Activated naive CD4-positive, alpha-beta T cell treated with anti-CD3 and anti-CD28 coated beads, Interleukin-2, amount 50 U/mL, for 72 hours (primary cell): ENCODE measurements around the gene CCNB3. TPM values are rescaled to one million over a fixed set of nuclear protein-coding genes. Genes with fewer than 3 reads are reported as not detected.

Source experiments
- ATAC-seq, 2 donors: fragments of 150-1000 bp; cut with Tn5 transposase; 2 replicates each; pipeline ENCODE4 v1.10.0; 2021; ENCODE audit warnings: mild to moderate bottlenecking in 2 of 2, moderate library complexity in 2 of 2
- DNase-seq, 2 donors: peaks; one replicate each; pipeline ENCODE4 v3.0.0; 2021 to 2022; ENCODE audit warnings: low spot score in 2 of 2
- H3K27ac Mint-ChIP-seq, 2 donors: one replicate each; pipeline ENCODE4 v1.8.0; 2022; ENCODE audit warnings: mild to moderate bottlenecking in 2 of 2, mixed read lengths in 2 of 2
- H3K36me3 Mint-ChIP-seq, 2 donors: one replicate each; pipeline ENCODE4 v1.8.0; 2022; ENCODE audit warnings: mixed read lengths in 2 of 2
- H3K9me3 Mint-ChIP-seq, 2 donors: one replicate each; pipeline ENCODE4 v1.8.0; 2022; ENCODE audit warnings: mixed read lengths in 2 of 2
- total RNA-seq, 2 donors: library from RNA; stranded (reverse); gene quantifications; one replicate each; pipeline ENCODE4 v1.2.3, GENCODE V29; 2022

The CCNB3 gene, protein sequence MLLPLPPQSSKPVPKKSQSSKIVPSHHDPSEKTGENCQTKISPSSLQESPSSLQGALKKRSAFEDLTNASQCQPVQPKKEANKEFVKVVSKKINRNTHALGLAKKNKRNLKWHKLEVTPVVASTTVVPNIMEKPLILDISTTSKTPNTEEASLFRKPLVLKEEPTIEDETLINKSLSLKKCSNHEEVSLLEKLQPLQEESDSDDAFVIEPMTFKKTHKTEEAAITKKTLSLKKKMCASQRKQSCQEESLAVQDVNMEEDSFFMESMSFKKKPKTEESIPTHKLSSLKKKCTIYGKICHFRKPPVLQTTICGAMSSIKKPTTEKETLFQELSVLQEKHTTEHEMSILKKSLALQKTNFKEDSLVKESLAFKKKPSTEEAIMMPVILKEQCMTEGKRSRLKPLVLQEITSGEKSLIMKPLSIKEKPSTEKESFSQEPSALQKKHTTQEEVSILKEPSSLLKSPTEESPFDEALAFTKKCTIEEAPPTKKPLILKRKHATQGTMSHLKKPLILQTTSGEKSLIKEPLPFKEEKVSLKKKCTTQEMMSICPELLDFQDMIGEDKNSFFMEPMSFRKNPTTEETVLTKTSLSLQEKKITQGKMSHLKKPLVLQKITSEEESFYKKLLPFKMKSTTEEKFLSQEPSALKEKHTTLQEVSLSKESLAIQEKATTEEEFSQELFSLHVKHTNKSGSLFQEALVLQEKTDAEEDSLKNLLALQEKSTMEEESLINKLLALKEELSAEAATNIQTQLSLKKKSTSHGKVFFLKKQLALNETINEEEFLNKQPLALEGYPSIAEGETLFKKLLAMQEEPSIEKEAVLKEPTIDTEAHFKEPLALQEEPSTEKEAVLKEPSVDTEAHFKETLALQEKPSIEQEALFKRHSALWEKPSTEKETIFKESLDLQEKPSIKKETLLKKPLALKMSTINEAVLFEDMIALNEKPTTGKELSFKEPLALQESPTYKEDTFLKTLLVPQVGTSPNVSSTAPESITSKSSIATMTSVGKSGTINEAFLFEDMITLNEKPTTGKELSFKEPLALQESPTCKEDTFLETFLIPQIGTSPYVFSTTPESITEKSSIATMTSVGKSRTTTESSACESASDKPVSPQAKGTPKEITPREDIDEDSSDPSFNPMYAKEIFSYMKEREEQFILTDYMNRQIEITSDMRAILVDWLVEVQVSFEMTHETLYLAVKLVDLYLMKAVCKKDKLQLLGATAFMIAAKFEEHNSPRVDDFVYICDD (N-terminal part only)
- total RNA-seq: under 1 TPM; 0.47 to 0.71 TPM

DNA sequence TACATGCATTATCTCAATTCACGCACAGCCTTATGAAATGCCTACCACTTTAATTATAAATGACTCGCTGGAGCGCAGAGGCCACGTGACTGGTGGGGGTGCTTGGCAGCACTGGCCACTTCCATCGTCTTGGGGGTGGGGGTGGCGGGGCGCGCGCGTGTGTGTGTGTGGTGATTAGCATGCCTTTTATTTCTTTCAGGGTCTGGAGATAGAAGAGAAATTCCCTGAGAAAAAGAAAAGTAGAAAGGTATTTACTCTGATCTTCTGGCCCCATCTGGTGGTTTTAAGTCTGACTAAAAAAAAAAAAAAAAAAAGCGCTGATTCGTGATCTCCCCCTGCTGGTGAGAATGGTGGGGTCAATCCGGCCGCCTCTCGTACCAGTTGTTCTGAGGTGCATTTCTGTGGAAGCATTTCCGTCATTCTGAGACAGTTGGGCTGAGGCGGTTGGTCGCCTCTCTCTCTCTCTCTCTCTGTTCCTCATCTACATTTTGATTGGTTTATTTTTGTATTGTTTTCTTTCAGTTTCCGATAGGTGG lies at the start of gene CCNB3:
TSS of gene CCNB3 (plus strand) at position 402 of the 536 bp plus-strand sequence. CDS start 80,399 bp downstream, outside the sequence.
- no peaks in the 10 kb centered on the region for H3K9me3 Mint-ChIP-seq
- DNase-seq: peak; percentile 54 to 58
- no peaks in the 10 kb centered on the region for H3K36me3 Mint-ChIP-seq
- H3K27ac Mint-ChIP-seq: peak within 1 kb of the TSS; percentile 65 to 86
- peak; percentile 98 to 99 for ATAC-seq

DNA sequence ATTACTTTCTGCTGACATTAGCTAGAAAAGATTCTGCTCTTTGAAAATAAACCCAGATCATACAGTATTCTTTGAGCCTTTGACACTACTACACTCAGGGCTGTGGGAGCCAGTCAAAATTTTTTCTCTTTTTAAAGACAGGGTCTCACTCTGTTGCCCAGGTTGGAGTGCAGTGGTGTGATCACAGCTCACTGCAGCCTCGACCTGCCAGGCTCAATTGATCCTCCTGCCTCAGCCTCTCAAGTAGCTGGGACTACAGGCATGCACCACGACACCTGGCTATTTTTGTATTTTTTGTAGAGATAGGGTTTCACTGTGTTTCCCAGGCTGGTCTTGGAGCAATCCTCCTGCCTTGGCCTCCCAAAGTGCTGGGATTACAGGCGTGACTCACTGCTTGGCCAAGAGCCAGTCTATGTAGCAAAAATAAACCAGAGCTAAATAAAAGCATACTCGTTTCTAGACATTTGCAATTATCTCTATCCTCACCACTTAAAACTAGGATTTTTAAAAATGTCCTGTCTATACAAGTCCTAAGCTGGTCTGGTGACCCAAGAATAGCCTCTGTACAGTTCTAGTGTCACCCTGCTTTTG lies 46.9 kb upstream of the CCNB3 start:
- Mint-ChIP-seq H3K36me3 (no peaks in the 10 kb centered on the region), H3K27ac (no peak overlapping the region), H3K9me3 (no peaks in the 10 kb centered on the region)
- ATAC-seq (no peak), DNase-seq (no peak)

DNA sequence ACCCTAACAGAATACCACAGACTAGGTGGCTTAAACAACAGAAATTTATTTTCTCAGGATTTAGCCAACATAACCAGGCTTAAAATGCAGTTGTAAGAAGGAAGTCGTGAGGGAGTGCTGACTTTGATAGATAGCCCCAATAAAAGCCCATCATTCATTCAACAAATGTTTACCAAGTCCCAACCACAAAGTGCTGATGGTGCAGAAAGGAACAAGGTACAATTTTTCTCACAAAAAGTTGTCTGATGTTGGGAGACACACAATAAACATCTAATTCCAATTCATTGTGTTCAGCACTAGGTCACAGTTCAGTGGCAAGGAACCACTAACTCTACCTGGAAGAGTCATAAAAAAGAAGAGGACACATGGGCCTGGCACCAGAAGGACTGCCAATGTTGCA lies 46.0 kb upstream of the CCNB3 start:
- H3K36me3 Mint-ChIP-seq: no peaks in the 10 kb centered on the region
- no peak overlapping the region for H3K27ac Mint-ChIP-seq
- H3K9me3 Mint-ChIP-seq: no peaks in the 10 kb centered on the region
- DNase-seq (no peak), ATAC-seq (no peak)

DNA sequence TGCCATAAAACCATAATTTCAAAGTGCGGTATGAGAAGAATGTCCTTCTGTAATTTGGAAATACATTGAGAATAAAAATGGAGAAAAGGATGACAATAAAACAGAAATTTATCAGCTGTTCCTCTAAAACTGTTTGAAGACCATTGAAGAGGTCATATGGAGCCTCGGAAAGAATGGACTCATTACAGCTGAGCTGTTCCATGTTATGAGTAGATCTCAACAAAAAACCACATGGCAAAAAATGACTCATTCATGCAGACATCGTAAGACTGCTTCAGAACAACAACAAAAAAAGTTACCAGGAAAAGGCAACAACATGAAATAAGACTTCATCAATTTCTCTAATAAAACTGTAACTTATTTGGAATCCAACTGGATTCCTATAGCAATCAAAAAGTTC lies 43.4 kb upstream of the CCNB3 start:
- H3K36me3 Mint-ChIP-seq: no peaks in the 10 kb centered on the region
- DNase-seq: no peak
- H3K9me3 Mint-ChIP-seq: no peaks in the 10 kb centered on the region
- ATAC-seq: peak in 1 of 2 donors; percentile 85
- H3K27ac Mint-ChIP-seq: no peak overlapping the region

DNA sequence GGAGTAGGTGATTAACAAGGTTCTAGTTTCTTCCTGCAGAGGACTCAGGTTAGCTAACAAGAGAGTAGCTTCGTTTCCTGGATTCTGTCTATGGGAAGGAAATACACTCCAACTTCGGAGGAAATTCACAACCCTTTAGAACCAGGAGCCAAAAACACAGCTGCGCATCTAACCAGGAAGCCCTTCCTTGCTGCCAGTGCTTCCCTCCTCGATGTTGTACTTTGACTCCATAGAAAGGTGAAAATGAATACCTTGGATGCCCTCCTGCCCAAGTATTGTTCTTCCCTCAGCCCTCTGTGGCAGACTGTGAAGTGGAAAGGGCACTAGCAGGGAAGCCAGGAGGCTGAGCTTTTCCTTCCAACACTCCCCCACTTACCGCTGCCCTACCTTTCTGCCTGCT lies 38.8 kb upstream of the CCNB3 start:
- ATAC-seq (no peak), DNase-seq (no peak)
- Mint-ChIP-seq H3K27ac (no peak overlapping the region), H3K36me3 (no peaks in the 10 kb centered on the region), H3K9me3 (no peaks in the 10 kb centered on the region)

DNA sequence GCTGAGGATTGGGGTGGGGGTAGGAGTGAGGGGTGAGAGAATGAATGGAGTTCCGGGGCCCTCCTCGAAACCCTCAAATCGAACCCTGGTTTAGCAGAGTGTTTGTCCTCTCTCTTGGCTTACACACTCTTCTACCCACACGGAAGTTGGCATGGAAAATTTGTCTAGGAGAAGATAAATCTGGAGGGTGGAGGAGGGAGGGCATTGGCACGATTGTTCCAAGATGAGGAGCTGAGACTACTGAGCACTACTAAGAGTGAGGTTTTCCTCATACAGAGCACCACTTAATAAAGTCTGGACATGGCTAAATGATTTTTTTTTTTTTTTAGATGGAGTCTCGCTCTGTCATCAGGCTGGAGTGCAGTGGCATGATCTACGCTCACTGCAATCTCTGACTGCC lies 37.2 kb upstream of the CCNB3 start:
- H3K36me3 Mint-ChIP-seq: no peaks in the 10 kb centered on the region

DNA sequence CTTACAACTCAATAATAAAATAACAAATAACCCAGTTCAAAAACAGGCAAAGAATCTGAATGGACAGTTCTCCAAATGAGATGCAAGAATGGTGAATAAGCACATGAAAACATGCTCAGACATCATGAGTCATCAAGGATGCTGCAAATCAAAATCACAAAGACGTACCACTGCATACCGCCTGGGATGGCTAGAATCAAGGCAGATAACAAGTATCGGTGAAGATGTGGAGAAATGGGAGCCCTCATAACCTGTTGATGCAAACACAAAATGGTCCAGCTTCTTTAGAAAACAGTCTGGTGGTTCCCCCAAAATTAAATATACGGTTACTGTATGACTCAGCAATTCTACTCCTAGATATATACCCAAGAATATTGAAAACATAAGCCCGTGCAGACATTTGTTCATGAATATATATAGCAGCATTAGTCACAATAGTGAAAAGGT lies 36.3 kb upstream of the CCNB3 start:
- Mint-ChIP-seq H3K36me3 (no peaks in the 10 kb centered on the region), H3K9me3 (no peaks in the 10 kb centered on the region), H3K27ac (no peak overlapping the region)
- peak in 1 of 2 donors; percentile 59 for ATAC-seq
- no peak for DNase-seq

More for the DNA sequence above, 37.2 kb upstream of the CCNB3 start:
- no peak for DNase-seq
- no peak overlapping the region for H3K27ac Mint-ChIP-seq
- no peak for ATAC-seq
- no peaks in the 10 kb centered on the region for H3K9me3 Mint-ChIP-seq

DNA sequence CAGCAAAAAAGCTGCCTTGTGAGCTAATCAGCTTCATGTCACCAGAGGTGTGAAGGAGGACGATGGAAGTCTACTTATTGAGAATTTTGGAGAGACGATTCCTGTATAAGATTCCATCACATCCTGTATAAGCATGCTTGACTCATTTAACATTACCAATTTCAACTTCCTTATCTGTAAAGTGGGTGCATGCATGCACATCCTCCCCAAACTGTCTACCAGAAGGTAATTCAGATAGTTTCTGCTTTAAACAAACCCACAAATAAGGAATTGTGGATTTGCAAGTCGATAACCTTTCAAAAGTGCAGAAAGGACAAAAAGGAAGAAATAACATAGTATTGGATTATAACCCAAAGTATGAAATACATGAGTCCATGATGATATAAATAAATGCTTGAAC lies 34.8 kb upstream of the CCNB3 start:
- no peak for DNase-seq

DNA sequence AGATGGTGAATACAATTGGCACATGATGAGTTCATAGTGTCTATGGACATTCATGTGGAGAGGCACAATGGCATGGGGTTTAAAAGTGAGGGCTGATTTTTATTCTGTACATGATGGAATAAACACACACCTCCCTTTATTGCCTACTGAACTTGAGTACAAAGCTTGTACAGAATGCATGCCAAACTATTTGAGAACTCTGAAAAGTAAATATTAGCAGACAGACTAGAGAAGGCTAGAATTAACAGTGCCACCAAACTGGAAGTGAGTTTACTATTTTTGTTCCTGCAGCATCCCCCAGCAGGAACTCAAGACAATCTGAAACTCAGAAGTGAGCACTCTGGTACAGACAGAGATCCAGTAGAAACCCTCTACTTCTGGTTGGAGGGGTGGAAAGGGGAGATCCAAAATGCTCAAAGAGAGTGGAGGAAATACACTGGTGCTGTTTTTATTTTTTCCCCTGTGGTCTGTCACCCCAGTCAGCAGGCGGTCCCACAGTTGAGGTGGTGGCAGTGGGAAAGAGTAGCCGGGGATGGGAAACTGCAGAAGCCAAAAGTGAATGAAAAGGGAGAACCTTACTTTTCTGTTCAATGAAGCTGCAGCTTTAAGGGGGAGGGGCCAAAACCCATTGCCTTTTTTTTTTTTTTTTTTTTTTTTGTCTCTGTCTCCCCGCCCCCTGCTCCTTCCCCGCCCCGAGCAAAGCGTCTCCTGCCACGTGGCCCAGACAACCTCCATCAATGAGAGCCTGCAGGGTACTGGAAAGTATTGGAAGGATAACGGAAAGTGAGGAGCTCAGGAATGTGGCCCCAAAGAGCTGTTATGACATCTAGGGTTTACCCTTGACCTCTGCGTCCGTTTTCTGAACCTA lies 24.3 kb upstream of the CCNB3 start:
- no peaks in the 10 kb centered on the region for H3K9me3 Mint-ChIP-seq
- H3K36me3 Mint-ChIP-seq: no peaks in the 10 kb centered on the region
- no peak for ATAC-seq
- DNase-seq: no peak
- H3K27ac Mint-ChIP-seq: no peak overlapping the region

More for the DNA sequence above, 34.8 kb upstream of the CCNB3 start:
- Mint-ChIP-seq H3K9me3 (no peaks in the 10 kb centered on the region), H3K36me3 (no peaks in the 10 kb centered on the region), H3K27ac (no peak overlapping the region)
- no peak for ATAC-seq

DNA sequence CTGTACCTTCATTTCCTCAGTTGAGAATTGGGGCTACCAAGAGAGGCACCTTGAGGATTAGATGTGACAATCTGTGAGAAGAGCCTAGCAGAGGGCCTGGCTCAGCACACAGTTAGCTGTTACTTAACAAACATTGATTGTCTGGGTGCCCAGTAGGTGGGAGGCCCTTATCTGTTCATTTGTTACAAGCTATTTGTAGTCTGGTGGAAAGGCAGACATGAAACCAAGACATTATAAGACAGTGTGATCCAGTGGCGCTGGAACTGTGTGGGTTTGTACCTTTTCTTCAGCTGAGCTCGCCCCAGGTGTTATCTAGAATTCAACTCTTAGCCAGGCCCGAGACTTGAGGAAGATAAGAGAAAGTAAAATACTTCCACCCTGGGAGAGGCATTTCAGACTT lies 20.7 kb upstream of the CCNB3 start:
- Mint-ChIP-seq H3K27ac (no peak overlapping the region), H3K36me3 (no peaks in the 10 kb centered on the region), H3K9me3 (no peaks in the 10 kb centered on the region)
- ATAC-seq (no peak), DNase-seq (no peak)

DNA sequence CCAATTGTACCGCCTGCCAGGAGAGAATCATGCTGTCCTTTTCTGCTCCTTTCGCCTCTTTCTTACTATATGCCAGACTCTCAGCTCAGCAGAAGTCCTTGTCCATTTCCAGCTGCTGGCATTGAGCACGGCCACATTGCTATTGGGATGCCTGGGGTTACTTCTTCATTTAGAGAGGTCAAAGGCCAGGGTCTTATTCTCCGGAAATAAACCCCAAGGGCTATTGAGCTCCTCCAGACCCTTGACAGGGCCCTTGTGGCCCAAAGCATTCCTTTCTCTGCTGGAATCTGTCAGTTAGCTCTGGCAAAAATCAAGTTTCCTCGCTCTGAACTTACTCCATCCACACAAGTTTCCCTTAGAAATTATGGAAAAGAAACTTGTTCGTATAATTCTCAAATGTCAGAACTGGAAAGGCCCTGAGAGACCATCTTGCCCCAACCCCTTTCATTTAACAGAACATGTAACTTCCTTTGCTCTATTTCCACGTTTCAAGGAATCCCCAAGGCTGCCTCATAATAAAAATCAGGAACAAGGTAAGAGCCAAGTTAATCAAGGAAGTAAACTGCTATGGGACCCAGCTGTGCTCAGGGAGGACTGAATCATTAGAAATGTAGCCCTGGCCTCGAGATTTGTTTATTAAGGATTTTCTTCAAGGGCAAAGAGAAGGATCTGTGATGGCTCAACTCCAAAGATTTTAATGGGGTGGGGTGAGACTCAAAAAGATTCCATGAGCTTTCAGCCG lies 15.5 kb upstream of the CCNB3 start:
- no peak for ATAC-seq
- H3K27ac Mint-ChIP-seq: no peak overlapping the region
- H3K9me3 Mint-ChIP-seq: no peaks in the 10 kb centered on the region
- DNase-seq: no peak
- no peaks in the 10 kb centered on the region for H3K36me3 Mint-ChIP-seq

DNA sequence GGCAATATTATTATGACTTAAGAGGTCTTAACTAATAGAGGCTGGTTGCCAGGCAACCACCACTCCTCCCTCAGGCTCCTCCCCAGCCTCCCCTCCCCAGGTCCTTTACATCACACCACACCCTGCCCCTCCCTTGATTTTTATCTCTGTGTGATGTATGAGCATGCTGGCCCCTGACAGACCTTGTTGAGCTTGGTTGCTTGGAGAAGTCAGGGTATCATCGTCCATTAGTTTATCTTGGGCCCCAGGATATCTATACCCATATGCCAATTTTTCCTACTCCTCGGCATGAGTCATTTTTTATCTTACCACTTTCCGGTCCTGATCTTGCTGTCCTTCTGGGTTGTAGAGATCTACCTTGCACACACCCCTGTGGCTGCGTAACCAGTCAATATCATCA lies 6.2 kb upstream of the CCNB3 start:
- no peak overlapping the region for H3K27ac Mint-ChIP-seq
- no peaks in the 10 kb centered on the region for H3K9me3 Mint-ChIP-seq
- no peak for ATAC-seq
- DNase-seq: no peak
- H3K36me3 Mint-ChIP-seq: no peaks in the 10 kb centered on the region

DNA sequence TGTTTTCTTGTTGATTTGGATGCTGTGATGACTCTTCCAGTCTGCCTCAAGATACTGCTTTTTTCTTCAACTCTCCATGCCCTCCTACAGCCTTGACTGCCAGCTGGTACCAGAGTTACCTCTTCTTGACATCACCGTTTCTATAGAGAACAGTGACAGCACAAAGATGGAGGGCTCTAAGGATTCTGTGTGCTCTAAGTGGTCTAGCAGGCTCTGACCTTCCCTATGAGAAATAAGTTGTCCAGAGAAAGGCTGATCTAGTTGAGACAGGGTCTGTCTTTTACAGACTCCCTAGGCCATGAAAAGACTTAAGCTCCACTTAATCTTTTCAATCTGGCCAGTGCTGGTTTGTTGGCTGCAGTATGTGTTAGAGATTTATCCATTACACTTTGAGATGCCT lies 3.7 kb upstream of the CCNB3 start, which contains the start of gene AKAP4:
TSS of gene AKAP4 (minus strand) at position 101 of the 400 bp plus-strand sequence. CDS start 118 bp downstream, outside the sequence.
- Mint-ChIP-seq H3K36me3 (no peaks in the 10 kb centered on the region), H3K27ac (no peak within 1 kb of the TSS), H3K9me3 (no peaks in the 10 kb centered on the region)
- DNase-seq: no peak
- ATAC-seq: no peak

DNA sequence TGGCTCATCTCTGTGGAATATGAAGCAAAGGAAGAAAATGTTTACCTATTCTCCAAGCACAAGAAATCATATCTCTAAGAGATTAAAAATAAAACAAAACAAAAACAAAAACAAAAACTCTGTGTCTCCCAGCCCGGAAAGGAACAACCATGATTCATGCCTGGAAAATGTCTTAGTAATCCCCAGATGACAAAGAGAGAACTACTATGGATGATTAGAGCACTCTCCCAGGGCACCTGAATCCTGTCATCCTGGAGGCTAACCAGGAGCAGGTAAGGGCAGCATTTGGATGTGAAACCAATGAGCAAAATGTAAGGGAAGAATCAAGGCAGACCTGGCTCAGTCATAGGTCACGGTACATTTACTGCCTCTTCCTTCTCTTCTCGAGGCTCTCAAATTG lies 2.0 kb upstream of the CCNB3 start:
- DNase-seq (no peak), ATAC-seq (no peak)
- Mint-ChIP-seq H3K36me3 (no peaks in the 10 kb centered on the region), H3K9me3 (no peaks in the 10 kb centered on the region), H3K27ac (no peak overlapping the region)

DNA sequence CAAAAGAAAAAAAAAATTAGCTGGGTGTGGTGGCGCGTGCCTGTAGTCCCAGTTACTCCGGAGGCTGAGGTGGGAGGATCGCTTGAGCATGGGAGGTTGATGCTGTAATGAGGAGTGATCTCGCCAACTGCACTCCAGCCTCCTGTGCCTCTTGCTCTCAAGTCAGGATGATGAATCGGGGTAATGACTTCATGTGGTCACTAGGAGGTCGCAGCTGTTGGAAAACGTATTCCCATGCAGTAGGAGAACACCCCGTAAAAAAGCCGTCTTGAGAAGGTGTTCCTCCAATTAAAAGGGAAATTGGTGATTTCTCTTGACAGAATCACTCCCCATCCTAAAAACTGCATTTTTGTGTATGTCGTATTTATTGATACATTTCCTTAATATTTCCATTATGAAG lies 2.2 kb downstream of the CCNB3 start:
- no peak overlapping the region for H3K27ac Mint-ChIP-seq
- no peaks in the 10 kb centered on the region for H3K36me3 Mint-ChIP-seq
- no peak for ATAC-seq
- no peaks in the 10 kb centered on the region for H3K9me3 Mint-ChIP-seq
- no peak for DNase-seq
